Mesothelial cell of epicardium (in vitro differentiated cells): ENCODE data around the gene EPS15. TPM values are rescaled to one million over a fixed set of nuclear protein-coding genes. Genes with fewer than 3 reads are reported as not detected.
A peak's percentile ranks its signal among the peaks of the same experiment; 100 is the strongest.
"Not testable (repeated sequence)": the region's sequence is repeated elsewhere in the genome, so short reads cannot be mapped to it uniquely, and the experiment has no call there.

ENCODE experiments used
- DNase-seq, 2 experiments: peaks; one replicate each; pipeline ENCODE4 v3.0.0; 2021; ENCODE audit warnings: low spot score in 2 of 2; ENCODE audit not compliant: unreplicated experiment in 2 of 2
- H3K27ac Mint-ChIP-seq: 2 replicates; pipeline ENCODE4 v1.8.0; 2021; ENCODE audit warnings: mixed read lengths
- H3K27me3 Mint-ChIP-seq: 2 replicates; pipeline ENCODE4 v1.8.0; 2021; ENCODE audit warnings: low read depth, mixed read lengths
- H3K36me3 Mint-ChIP-seq: 2 replicates; pipeline ENCODE4 v1.8.0; 2021; ENCODE audit warnings: mixed read lengths
- H3K4me1 Mint-ChIP-seq: 2 replicates; pipeline ENCODE4 v1.8.0; 2021; ENCODE audit warnings: mixed read lengths
- H3K4me3 Mint-ChIP-seq: 2 replicates; pipeline ENCODE4 v1.8.0; 2021; ENCODE audit warnings: mild to moderate bottlenecking, moderate library complexity, mixed read lengths
- H3K9me3 Mint-ChIP-seq: 2 replicates; pipeline ENCODE4 v1.8.0; 2021; ENCODE audit warnings: mixed read lengths
- CTCF ChIP-seq: fragments of 200-600 bp; sonication (generic); IDR thresholded peaks from one replicate; pipeline ENCODE4 v1.5.0; 2021; ENCODE audit warnings: antibody characterized with exemption; ENCODE audit not compliant: unreplicated experiment
- total RNA-seq: library from RNA; stranded (reverse); gene quantifications from 3 replicates; pipeline ENCODE4 v1.2.1, GENCODE V29; 2021

The EPS15 gene
- total RNA-seq, 1 donor from 2014 or later, result 52.5 TPM

GRCh38 chr1:51473331-51474115 lies 45.5 kb downstream of the EPS15 start:
- peaks cover 20% of the 10 kb centered on the region for H3K9me3 Mint-ChIP-seq
- peaks cover 35% of the 10 kb centered on the region for H3K36me3 Mint-ChIP-seq
- no peak for DNase-seq
- H3K27ac Mint-ChIP-seq, result no peak overlapping the region
- TF ChIP-seq CTCF, result no peak
- H3K27me3 Mint-ChIP-seq, result no peaks in the 10 kb centered on the region
- H3K4me3 Mint-ChIP-seq, result no peak overlapping the region
- H3K4me1 Mint-ChIP-seq, result peaks cover 5% of the 10 kb centered on the region

GRCh38 chr1:51472359-51472758 lies 46.7 kb downstream of the EPS15 start:
- Mint-ChIP-seq H3K4me3 (no peak overlapping the region), H3K27ac (peak overlapping the region; percentile 26), H3K36me3 (peaks cover 35% of the 10 kb centered on the region), H3K27me3 (no peaks in the 10 kb centered on the region), H3K4me1 (peaks cover 5% of the 10 kb centered on the region), H3K9me3 (peaks cover 18% of the 10 kb centered on the region)
- no peak for TF ChIP-seq CTCF
- no peak for DNase-seq

GRCh38 chr1:51469518-51469917 lies 49.5 kb downstream of the EPS15 start:
- DNase-seq, result no peak
- TF ChIP-seq CTCF, result no peak
- Mint-ChIP-seq H3K27ac (peak overlapping the region; percentile 2), H3K4me3 (no peak overlapping the region), H3K36me3 (peaks cover 24% of the 10 kb centered on the region), H3K27me3 (no peaks in the 10 kb centered on the region), H3K4me1 (peaks cover 5% of the 10 kb centered on the region), H3K9me3 (no peaks in the 10 kb centered on the region)

- H3K27me3 Mint-ChIP-seq, result no peaks in the 10 kb centered on the region
- no peak overlapping the region for H3K4me3 Mint-ChIP-seq
- no peak overlapping the region for H3K27ac Mint-ChIP-seq
- no peaks in the 10 kb centered on the region for H3K9me3 Mint-ChIP-seq
- H3K36me3 Mint-ChIP-seq, result peaks cover 21% of the 10 kb centered on the region
- H3K4me1 Mint-ChIP-seq, result peaks cover 11% of the 10 kb centered on the region
- no peak for DNase-seq
- TF ChIP-seq CTCF, result no peak
Observed at GRCh38 chr1:51464828-51465227, 54.2 kb downstream of the EPS15 start.

- Mint-ChIP-seq H3K4me1 (peaks cover 7% of the 10 kb centered on the region), H3K4me3 (no peak overlapping the region), H3K27me3 (no peaks in the 10 kb centered on the region), H3K9me3 (no peaks in the 10 kb centered on the region), H3K36me3 (peaks cover 19% of the 10 kb centered on the region), H3K27ac (no peak overlapping the region)
- TF ChIP-seq CTCF, result no peak
- DNase-seq, result no peak
Observed at GRCh38 chr1:51463561-51463960, 55.5 kb downstream of the EPS15 start.

- Mint-ChIP-seq H3K27ac (peak overlapping the region; percentile 14), H3K36me3 (peaks cover 17% of the 10 kb centered on the region)
- not testable (repeated sequence) for H3K4me1 Mint-ChIP-seq, H3K4me3 Mint-ChIP-seq, H3K27me3 Mint-ChIP-seq, H3K9me3 Mint-ChIP-seq, DNase-seq
Observed at GRCh38 chr1:51462289-51462688, 56.8 kb downstream of the EPS15 start.
